AG10803 (cell line): ENCODE data around the gene NPIPB4.
A peak's percentile ranks its signal among the peaks of the same experiment; 100 is the strongest.
"Not testable (repeated sequence)": the region's sequence is repeated elsewhere in the genome, so short reads cannot be mapped to it uniquely, and the experiment has no call there.

Experiments
- DNase-seq: peaks from one replicate; pipeline ENCODE4 v3.0.0; 2010; ENCODE audit warnings: low read depth
- H3K4me3 ChIP-seq: 2 replicates; pipeline ENCODE4 v1.5.1; 2011; ENCODE audit warnings: mild to moderate bottlenecking, low read length, control low read depth
- CTCF ChIP-seq: conservative IDR thresholded peaks from 2 replicates; pipeline ENCODE4 v1.5.1; 2011; ENCODE audit warnings: mild to moderate bottlenecking, low read length, control low read depth, inconsistent platforms

The NPIPB4 gene

GRCh38 chr16:21801538-21802374 lies 55.8 kb downstream of the NPIPB4 start:
- not testable (repeated sequence) for H3K4me3 ChIP-seq
- peak; percentile 55 for TF ChIP-seq CTCF
- DNase-seq: peak; percentile 44

GRCh38 chr16:21798601-21799000 lies 59.0 kb downstream of the NPIPB4 start:
- not testable (repeated sequence) for H3K4me3 ChIP-seq, DNase-seq

GRCh38 chr16:21793310-21793709 lies 64.2 kb downstream of the NPIPB4 start:
- not testable (repeated sequence) for H3K4me3 ChIP-seq, DNase-seq

GRCh38 chr16:21790506-21790905 lies 67.0 kb downstream of the NPIPB4 start:
- H3K4me3 ChIP-seq, DNase-seq: not testable (repeated sequence)
